ENCODE results near the gene KANK4. TPM values are rescaled to one million over a fixed set of nuclear protein-coding genes. Genes with fewer than 3 reads are reported as not detected.

KANK4 gene
- total RNA-seq, 2 donors from 2014 or later, result 0.19 to 0.37 TPM

- intact Hi-C loops (cut with DNase I), result no loop called here
- no peak for DNase-seq (ENCODE audit: low spot score)
Measured at GRCh38 chr1:62337706-62338631, 18.7 kb upstream of the KANK4 start.

DNA sequence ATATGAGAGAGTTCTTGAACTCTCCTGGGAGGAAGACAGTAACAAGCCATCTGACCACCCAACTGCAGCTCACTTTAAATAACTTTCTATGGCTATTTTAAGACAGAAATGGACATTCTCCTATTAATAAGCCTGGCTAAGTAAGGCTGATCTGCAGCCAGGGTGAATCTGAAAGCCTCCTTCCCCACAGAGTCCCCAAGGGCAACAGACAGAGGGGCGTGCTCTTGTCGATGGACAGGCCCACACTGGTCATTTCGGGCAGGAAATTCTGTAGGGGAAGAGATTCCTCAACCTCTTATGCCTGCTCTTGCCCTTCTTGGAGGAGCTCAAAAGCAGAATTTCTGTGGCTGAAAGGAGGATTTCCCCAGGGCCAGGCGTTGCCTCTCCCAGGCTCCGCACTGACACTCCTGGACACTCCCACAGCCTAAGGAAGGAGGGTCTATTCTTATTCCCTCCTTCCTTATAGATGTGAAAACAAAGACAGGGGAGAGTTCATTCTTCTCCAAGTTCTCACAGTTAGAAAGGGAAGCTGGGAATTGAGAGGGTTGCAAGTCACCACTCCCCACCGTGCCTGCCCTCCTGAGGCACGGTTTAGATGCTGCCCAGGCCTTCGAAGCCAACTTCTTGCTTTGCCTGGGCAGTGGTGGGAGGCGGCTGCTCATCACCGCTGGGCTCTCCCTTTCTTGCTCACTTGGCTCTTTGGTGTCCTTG, 17.9 kb upstream of the KANK4 start:
- DNase-seq (ENCODE audit: low spot score), result no peak
- intact Hi-C loops (cut with DNase I), result no loop called here

DNA sequence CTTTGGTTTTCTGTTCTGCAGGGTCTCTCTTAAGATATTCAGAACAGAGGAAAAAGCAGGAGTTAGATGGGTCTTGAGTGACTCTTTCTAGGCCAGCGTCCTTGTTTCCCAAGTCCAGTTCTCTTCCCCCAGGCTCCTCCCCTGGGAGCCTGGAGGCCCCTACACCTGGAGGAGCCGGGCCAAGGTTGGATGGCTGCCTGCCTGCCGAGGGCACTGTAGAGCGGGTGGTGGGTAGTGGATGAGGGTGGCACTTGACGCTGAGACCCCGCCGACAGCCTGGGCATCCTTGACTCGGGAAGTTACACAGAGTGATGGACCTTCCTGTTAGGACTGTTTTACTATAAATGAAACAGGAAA, 17.4 kb upstream of the KANK4 start:
- intact Hi-C loops (cut with DNase I), result no loop called here
- peak; percentile 78 for DNase-seq (ENCODE audit: low spot score)

DNA sequence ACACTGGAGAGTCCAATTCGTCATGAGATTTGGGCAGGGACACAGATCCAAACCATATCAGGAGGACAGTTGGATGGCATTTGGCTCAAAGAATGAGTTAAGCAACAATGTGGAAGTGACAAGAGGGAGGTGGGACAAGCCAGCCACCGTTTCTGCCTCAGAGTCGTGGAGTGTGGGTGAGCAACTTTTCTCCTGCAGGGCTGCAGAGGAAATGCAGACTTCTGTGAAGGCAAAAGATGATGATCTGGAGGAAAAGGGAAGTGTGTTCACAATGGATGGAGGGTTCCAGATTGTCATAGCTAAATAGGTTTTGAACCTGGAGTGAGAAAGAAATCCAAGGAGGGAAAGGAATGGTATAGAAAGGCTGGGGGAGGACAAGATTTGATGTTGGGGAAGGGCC, 16.4 kb upstream of the KANK4 start:
- intact Hi-C loops (cut with DNase I), result no loop called here
- DNase-seq (ENCODE audit: low spot score), result no peak

DNA sequence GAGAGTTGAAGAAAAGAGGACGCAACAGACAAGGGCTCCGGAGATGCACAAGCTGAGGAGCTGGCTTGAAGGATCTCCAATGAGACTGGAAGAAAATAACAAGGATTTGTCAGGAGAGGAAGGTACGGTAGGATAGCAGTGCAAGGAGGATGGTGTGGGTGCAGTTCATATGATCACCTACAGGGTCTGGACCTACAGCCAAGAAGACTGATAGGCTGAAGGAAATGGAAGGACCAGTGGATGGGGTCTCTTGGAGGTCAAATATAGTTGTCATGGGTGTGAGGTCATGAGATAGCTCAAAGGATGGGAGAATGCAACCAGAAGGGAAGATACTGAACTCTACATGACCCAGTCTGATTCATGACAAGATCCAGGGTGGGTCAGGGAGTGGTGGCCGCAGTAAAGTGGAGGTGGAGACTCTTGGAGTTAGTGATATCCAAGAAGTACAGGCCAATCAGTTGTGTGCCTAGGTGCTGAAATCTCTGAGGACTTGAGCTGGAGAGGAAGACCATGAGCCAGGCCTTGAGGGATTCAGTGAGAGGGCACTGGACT, 15.3 kb upstream of the KANK4 start:
- intact Hi-C loops (cut with DNase I), result no loop called here
- DNase-seq (ENCODE audit: low spot score), result peak; percentile 23

- intact Hi-C loops (cut with DNase I), result no loop called here
- peak; percentile 11 for DNase-seq (ENCODE audit: low spot score)
Measured at GRCh38 chr1:62333441-62333840, 14.2 kb upstream of the KANK4 start.

DNA sequence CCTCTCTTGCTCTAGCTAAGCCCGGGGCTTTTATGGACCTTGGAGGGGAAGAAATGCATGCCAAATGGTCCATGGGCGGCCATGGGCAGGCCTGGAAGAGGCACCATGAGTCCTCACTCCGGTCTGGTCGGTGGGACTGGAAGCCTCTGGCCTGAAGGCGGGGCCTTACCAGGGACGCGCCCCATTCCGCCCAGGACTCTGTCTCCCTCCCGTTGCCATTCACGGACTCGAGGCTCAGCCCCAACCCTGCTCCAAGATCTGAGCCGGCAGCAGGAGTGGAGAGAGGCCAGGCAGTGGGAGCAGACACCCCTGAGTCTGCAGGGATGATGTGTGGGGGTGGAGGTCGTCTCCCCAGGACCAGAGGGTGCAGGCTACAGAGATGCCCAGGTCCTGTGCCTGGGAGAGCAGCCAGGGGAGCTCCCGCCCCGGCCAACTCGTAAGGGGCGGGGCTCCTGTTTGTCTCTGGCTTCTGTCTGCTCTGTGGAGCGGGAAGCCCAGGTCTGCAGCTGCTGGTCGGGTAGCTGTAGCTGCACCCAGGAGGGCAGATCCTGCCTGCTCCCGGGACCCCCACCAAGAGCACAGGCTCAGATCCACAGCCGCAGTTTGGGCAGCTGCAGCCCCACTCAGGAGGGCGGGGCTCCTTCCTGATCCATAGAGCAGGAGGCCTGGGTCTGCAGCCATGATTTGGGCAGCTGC, 8.3 kb upstream of the KANK4 start:
- intact Hi-C loops (cut with DNase I), result no loop called here
- peak; percentile 72 for DNase-seq (ENCODE audit: low spot score)

DNA sequence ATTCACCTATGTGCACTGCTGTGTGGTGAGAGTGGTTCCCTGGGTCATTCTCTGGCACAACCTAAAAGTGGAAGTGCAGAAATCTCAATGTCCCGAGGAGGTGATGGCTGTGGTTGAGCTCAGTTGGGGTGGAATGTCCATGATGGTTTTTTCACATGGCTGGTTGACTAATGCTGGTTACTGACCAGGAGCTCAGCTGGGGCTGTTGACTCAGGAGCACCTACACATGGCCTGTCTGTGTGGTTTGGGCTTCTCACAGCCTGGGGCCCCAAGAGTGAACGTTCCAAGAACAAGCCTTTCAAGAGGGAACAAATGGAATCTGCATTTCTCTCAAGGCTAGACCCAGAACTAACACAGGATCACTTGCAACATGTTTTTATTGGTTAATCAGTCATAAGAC, 6.4 kb upstream of the KANK4 start:
- DNase-seq (ENCODE audit: low spot score), result peak; percentile 34
- intact Hi-C loops (cut with DNase I), result no loop called here

DNA sequence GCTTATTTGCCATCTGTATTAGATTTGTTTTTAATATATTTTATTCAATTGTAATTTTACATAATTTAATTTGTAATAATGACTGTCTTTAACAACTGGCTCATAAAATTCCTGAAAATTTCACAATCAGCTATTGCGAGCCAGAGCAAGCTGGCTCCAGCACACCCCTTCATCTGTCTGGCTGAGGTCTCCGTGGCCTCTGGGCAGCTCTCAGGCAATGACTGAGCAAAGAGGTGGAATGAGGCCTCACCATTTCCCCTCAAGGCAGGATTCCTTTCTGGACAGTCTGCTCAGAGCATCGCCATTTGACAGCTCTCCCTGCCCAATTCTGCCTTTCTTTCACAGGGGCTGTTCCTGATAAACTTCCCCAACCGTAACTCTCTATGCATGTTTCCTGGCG, 5.8 kb upstream of the KANK4 start:
- peak; percentile 79 for DNase-seq (ENCODE audit: low spot score)
- intact Hi-C loops (cut with DNase I), result no loop called here

GRCh38 chr1:62321446-62321845, 2.2 kb upstream of the KANK4 start:
- peak; percentile 65 for DNase-seq (ENCODE audit: low spot score)
- intact Hi-C loops (cut with DNase I), result no loop called here

DNA sequence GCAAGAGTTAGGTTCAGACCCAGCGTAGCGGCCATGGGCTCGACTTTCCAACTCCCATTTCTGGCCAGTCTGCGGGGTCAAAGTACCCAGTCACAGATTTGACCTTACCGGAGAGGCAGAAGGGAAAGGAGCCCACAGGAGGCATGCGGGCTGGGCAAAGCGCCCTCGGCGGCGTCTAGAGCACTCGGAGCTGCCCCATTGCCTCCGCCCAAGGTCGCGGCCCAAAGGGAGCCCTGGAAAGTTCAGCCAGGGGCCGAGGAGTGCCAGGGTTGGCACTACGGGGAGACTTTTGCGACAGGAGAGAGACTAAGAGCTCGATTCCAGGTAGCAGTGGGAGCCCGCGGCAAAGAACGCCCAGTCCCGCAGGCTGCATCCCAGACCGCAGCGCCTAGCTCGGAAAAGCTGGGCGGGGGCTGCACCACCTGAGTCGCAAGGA, 896 bp downstream of the KANK4 start:
- DNase-seq (ENCODE audit: low spot score), result peak; percentile 66
- intact Hi-C loops (cut with DNase I), result no loop called here

DNA sequence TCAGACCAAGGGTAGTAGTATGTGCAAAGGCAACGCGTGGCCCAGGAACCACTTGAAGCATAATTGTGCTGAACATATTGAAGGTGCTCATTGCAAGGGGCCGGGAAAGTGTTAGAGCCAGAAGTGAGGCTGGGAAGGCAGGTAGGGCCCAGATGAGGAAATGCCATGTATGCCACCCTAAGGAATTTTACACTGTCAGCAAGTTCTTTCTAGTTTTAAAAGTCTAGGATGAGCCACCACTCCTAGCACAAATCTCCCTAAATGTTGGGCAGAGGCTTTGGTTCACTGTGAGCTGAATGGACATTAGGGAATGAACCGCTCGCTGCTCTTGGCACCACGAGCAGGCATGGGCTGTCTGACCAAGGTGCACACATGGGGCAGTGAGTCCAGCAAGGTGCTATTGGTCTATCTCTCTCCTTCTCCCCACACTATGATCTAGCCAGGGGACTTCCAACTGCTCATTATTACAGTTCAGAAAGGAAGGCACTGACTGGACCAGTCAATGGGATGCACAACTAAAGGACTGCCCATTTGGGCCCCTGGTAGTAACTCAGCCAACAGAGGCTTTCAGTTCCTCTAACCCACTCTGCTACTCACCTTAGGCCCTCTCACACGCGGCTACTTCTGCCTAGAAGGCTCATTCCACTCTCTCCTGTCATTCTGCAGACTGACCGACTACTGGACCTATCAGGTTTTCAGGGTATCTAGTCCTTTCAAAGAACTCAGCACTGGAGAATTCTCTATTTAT, 2.0 kb downstream of the KANK4 start:
- intact Hi-C loops (cut with DNase I), result no loop called here
- DNase-seq (ENCODE audit: low spot score), result peak; percentile 17

GRCh38 chr1:62316135-62316534, 3.1 kb downstream of the KANK4 start:
- intact Hi-C loops (cut with DNase I), result no loop called here
- peak; percentile 30 for DNase-seq (ENCODE audit: low spot score)

GRCh38 chr1:62315387-62315786, 3.8 kb downstream of the KANK4 start:
- DNase-seq (ENCODE audit: low spot score), result no peak
- intact Hi-C loops (cut with DNase I), result no loop called here

DNA sequence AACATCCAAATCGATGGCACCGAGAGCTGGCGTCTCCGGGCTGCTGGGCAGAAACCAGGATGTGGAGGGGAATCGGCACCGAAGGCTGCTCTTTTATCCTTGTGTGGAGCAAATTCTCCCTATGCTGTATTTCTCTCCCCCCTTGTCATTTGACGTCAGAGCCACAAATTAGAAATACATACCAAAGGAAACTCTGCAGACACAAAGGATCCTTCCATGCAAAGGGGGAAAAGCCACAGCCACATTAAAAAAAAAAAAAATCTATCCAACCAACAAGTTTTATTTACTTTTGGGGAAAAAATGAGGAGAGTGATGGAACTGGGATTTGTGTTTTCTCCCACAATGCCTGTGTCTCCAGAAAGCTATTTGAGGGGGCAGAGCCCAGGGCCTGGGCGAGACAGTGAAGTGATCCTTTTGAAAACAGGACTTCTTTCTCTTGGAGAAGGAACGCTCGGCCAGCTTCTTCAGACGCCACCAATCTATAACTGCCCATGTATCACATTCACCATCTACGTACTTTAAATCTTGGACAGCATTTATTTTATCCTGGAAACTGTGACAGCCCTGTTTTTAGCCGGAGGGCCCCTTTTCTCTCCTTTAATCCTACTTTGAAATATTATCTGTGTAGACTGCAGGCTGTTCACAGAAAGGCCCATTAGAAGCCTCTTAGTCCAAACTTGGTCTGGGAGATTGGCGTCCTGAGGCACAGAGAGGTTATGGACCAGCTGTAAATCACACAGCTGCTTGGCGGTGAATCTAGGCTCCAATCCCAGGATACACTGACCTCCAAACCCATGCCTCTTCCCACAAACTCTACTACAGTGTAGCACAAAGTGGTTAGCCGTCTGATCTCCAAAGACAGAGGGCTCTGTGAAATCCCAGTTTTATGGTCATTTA, 4.5 kb downstream of the KANK4 start:
- peak; percentile 28 for DNase-seq (ENCODE audit: low spot score)
- intact Hi-C loops (cut with DNase I), result no loop called here

- DNase-seq (ENCODE audit: low spot score), result peak; percentile 35
- intact Hi-C loops (cut with DNase I), result loop anchor here in 1 of 2 donors (1.0 kb wide), 1 partner anchor 21 kb away; no protein-coding TSS in a partner anchor
Measured at GRCh38 chr1:62312698-62313097, 6.5 kb downstream of the KANK4 start.

GRCh38 chr1:62311473-62311943, 7.7 kb downstream of the KANK4 start:
- peak; percentile 2 for DNase-seq (ENCODE audit: low spot score)
- intact Hi-C loops (cut with DNase I), result no loop called here

GRCh38 chr1:62309906-62310305, 9.3 kb downstream of the KANK4 start:
- peak; percentile 43 for DNase-seq (ENCODE audit: low spot score)
- intact Hi-C loops (cut with DNase I), result no loop called here

All from posterior vena cava (tissue), 2 donors.